ENCODE measurements around the gene RUNX1.

GRCh38 chr21:34795548-34796180 is 253.4 kb downstream of the RUNX1 start:
- TF ChIP-seq POLR2A (IDR thresholded peaks at IDR 0.05; ENCODE audit: low read length) (no peak), GATA1 (IDR thresholded peaks at IDR 0.05; ENCODE audit: low read depth, low read length) (no peak)

Measured in erythroblast (primary cell).